Parathyroid adenoma (tissue), 2 donors: ENCODE data around the gene TUT4.

ENCODE experiments used
- H2AFZ ChIP-seq: fragments of 300-600 bp; sonication (generic); one replicate; pipeline ENCODE4 v1.7.0; 2017; ENCODE audit warnings: antibody characterized with exemption, mild to moderate bottlenecking
- H3K27ac ChIP-seq: fragments of 300-600 bp; sonication (generic); one replicate; pipeline ENCODE4 v1.7.0; 2017
- H3K27me3 ChIP-seq: fragments of 300-600 bp; sonication (generic); one replicate; pipeline ENCODE4 v1.7.0; 2017; ENCODE audit warnings: low read length; ENCODE audit not compliant: control insufficient read depth, insufficient read depth
- H3K36me3 ChIP-seq: fragments of 300-600 bp; sonication (generic); one replicate; pipeline ENCODE4 v1.7.0; 2017; ENCODE audit warnings: low read length; ENCODE audit not compliant: control insufficient read depth, insufficient read depth
- H3K4me1 ChIP-seq: fragments of 300-600 bp; sonication (generic); one replicate; pipeline ENCODE4 v1.7.0; 2017; ENCODE audit warnings: control low read depth
- H3K4me2 ChIP-seq: fragments of 300-600 bp; sonication (generic); one replicate; pipeline ENCODE4 v1.7.0; 2017; ENCODE audit warnings: low read length
- H3K4me3 ChIP-seq: fragments of 300-600 bp; sonication (generic); one replicate; pipeline ENCODE4 v1.7.0; 2017; ENCODE audit warnings: low read depth, low read length
- H3K79me2 ChIP-seq: fragments of 300-600 bp; sonication (generic); one replicate; pipeline ENCODE4 v1.7.0; 2017; ENCODE audit warnings: control low read depth
- H3K9ac ChIP-seq: fragments of 300-600 bp; sonication (generic); one replicate; pipeline ENCODE4 v1.7.0; 2017; ENCODE audit warnings: mild to moderate bottlenecking
- H3K9me3 ChIP-seq: fragments of 300-600 bp; sonication (generic); one replicate; pipeline ENCODE4 v1.7.0; 2017; ENCODE audit warnings: low read length; ENCODE audit not compliant: control insufficient read depth
- CTCF ChIP-seq: fragments of 300-600 bp; sonication (generic); IDR thresholded peaks from one replicate; pipeline ENCODE4 v1.7.0; 2017; ENCODE audit warnings: antibody characterized with exemption, mild to moderate bottlenecking
- donor health status: primary hyperparathyroidism.

The TUT4 gene

GRCh38 chr1:52532731-52533327, 20.1 kb downstream of the TUT4 start:
- Histone ChIP-seq H3K4me1 (no peaks in the 10 kb centered on the region), H3K79me2 (peaks cover 15% of the 10 kb centered on the region), H2AFZ (no peak overlapping the region), H3K27me3 (no peaks in the 10 kb centered on the region), H3K9ac (no peak overlapping the region), H3K4me2 (no peak overlapping the region), H3K9me3 (no peaks in the 10 kb centered on the region), H3K27ac (no peak overlapping the region), H3K4me3 (no peak overlapping the region), H3K36me3 (no peaks in the 10 kb centered on the region)
- no peak for TF ChIP-seq CTCF

GRCh38 chr1:52532247-52532646, 20.6 kb downstream of the TUT4 start:
- Histone ChIP-seq H3K4me1 (no peaks in the 10 kb centered on the region), H3K27me3 (no peaks in the 10 kb centered on the region), H3K9me3 (no peaks in the 10 kb centered on the region), H3K9ac (no peak overlapping the region), H3K4me3 (no peak overlapping the region), H3K36me3 (no peaks in the 10 kb centered on the region), H3K79me2 (peaks cover 15% of the 10 kb centered on the region), H3K27ac (no peak overlapping the region), H2AFZ (no peak overlapping the region), H3K4me2 (no peak overlapping the region)
- TF ChIP-seq CTCF: no peak

- Histone ChIP-seq H2AFZ (no peak overlapping the region), H3K79me2 (peaks cover 12% of the 10 kb centered on the region), H3K4me3 (no peak overlapping the region), H3K9me3 (no peaks in the 10 kb centered on the region), H3K4me1 (no peaks in the 10 kb centered on the region), H3K9ac (no peak overlapping the region), H3K4me2 (no peak overlapping the region), H3K36me3 (no peaks in the 10 kb centered on the region), H3K27ac (no peak overlapping the region), H3K27me3 (no peaks in the 10 kb centered on the region)
- TF ChIP-seq CTCF: no peak
Measured at GRCh38 chr1:52531249-52531872, 21.5 kb downstream of the TUT4 start.

- H3K9ac ChIP-seq: no peak overlapping the region
- H3K27me3 ChIP-seq: no peaks in the 10 kb centered on the region
- no peak overlapping the region for H3K4me2 ChIP-seq
- no peak overlapping the region for H3K27ac ChIP-seq
- peaks cover 10% of the 10 kb centered on the region for H3K79me2 ChIP-seq
- H3K4me1 ChIP-seq: no peaks in the 10 kb centered on the region
- H3K4me3 ChIP-seq: no peak overlapping the region
- H2AFZ ChIP-seq: no peak overlapping the region
- H3K9me3 ChIP-seq: no peaks in the 10 kb centered on the region
- no peaks in the 10 kb centered on the region for H3K36me3 ChIP-seq
- TF ChIP-seq CTCF: no peak
Measured at GRCh38 chr1:52530563-52531144, 22.2 kb downstream of the TUT4 start.

GRCh38 chr1:52523376-52523775, 29.5 kb downstream of the TUT4 start:
- Histone ChIP-seq H3K9ac (no peak overlapping the region), H3K4me2 (no peak overlapping the region), H3K9me3 (no peaks in the 10 kb centered on the region), H3K27ac (no peak overlapping the region), H3K36me3 (no peaks in the 10 kb centered on the region), H3K27me3 (no peaks in the 10 kb centered on the region), H2AFZ (no peak overlapping the region), H3K4me1 (peaks cover 3% of the 10 kb centered on the region), H3K79me2 (no peaks in the 10 kb centered on the region), H3K4me3 (no peak overlapping the region)
- TF ChIP-seq CTCF: no peak
